ENCODE data around the gene ATP12A. TPM values are rescaled to one million over a fixed set of nuclear protein-coding genes. Genes with fewer than 3 reads are reported as not detected.

The ATP12A gene
- total and polyA plus RNA-seq, 2 of the 8 experiments (the other 6 are each of a cell fraction or from before 2014, with no cell fraction given) = 0.80 to 1.3 TPM

- Histone ChIP-seq H3K27ac (ENCODE audit: low read depth, low read length) (no peak overlapping the region), H3K9ac (replicated peaks in 1 of 4; ENCODE audit: extremely low read depth in 1 of 4, low read depth in 3 of 4, low read length in 3 of 4) (no peak overlapping the region), H2BK12ac (ENCODE audit: low read depth, low read length) (no peak overlapping the region), H4K5ac (ENCODE audit: insufficient read length, low read depth, low read length) (no peak overlapping the region), H3K18ac (ENCODE audit: extremely low read depth, low read length) (no peak overlapping the region), H3K79me2 (ENCODE audit: control insufficient read depth in 1 of 2, insufficient read depth in 2 of 2, low read length in 2 of 2) (no peaks in the 10 kb centered on the region), H3K79me1 (ENCODE audit: low read depth, low read length) (no peaks in the 10 kb centered on the region), H3K4me3 (ENCODE audit: extremely low read depth in 1 of 4, insufficient read depth in 2 of 4, low read depth in 3 of 4, low read length in 4 of 4) (no peak overlapping the region), H2BK15ac (ENCODE audit: low read length) (no peak overlapping the region), H4K8ac (ENCODE audit: extremely low read depth, insufficient read depth, low read length) (no peak overlapping the region), H3K23me2 (ENCODE audit: low read depth, low read length) (no peaks in the 10 kb centered on the region), H3K4me2 (ENCODE audit: insufficient read depth in 1 of 2, low read depth in 2 of 2, low read length in 2 of 2) (no peak overlapping the region), H2BK5ac (ENCODE audit: low read depth, low read length) (no peak overlapping the region), H2AFZ (ENCODE audit: low read length) (no peak overlapping the region), H2BK120ac (replicated peaks; ENCODE audit: low read depth, low read length) (no peak overlapping the region), H3K56ac (replicated peaks; ENCODE audit: insufficient read length, low read depth, low read length) (no peak overlapping the region), H4K20me1 (replicated peaks in 1 of 2; ENCODE audit: control insufficient read depth in 1 of 2, insufficient read depth in 2 of 2, low read length in 2 of 2) (no peaks in the 10 kb centered on the region), H2AK5ac (ENCODE audit: low read depth, low read length) (no peak overlapping the region), H3K23ac (ENCODE audit: insufficient read length) (no peak overlapping the region), H4K91ac (replicated peaks; ENCODE audit: insufficient read length, low read length) (no peak overlapping the region), H3K4me1 (replicated peaks in 1 of 4; ENCODE audit: control insufficient read depth in 3 of 4, insufficient read depth in 4 of 4, low read length in 3 of 4) (peaks cover 7 to 13% (median 10%) of the 10 kb centered on the region in 4 experiments; a peak in 6 of 7 replicates), H3K4ac (replicated peaks; ENCODE audit: insufficient read length, low read depth, low read length) (no peak overlapping the region), H3K14ac (ENCODE audit: insufficient read length) (no peak overlapping the region), H3K36me3 (ENCODE audit: control insufficient read depth in 2 of 4, insufficient read depth in 4 of 4, low read length in 3 of 4) (no peaks in the 10 kb centered on the region), H2BK20ac (ENCODE audit: low read length) (no peak overlapping the region), H3K27me3 (replicated peaks in 1 of 4; ENCODE audit: control insufficient read depth in 3 of 4, extremely low read depth in 1 of 4, insufficient read depth in 3 of 4, low read length in 3 of 4) (no peaks in the 10 kb centered on the region), H3K9me3 (ENCODE audit: insufficient read depth in 2 of 2, low read depth in 1 of 2, low read length in 1 of 2) (no peaks in the 10 kb centered on the region)
- 86% methylated on average over 9 of the region's 10 CpGs; no CpG with 5 or more reads in 1 of the 2 experiments for WGBS, 2 experiments (ENCODE audit: extremely low coverage in 1 of 2, insufficient coverage in 1 of 2, insufficient read length in 1 of 2, insufficient replicate concordance in 2 of 2, low coverage in 1 of 2, low lambda C conversion rate in 2 of 2, missing lambda C conversion rate in 1 of 2)
- TF ChIP-seq HDAC6 (IDR thresholded peaks at IDR 0.05; ENCODE audit: low read depth, low read length) (no peak), ATF3 (IDR thresholded peaks at IDR 0.05; ENCODE audit: insufficient read depth, low read depth, low read length) (no peak), CHD1 (IDR thresholded peaks at IDR 0.05; ENCODE audit: low read depth, low read length) (no peak), EGR1 (IDR thresholded peaks at IDR 0.05; ENCODE audit: borderline replicate concordance, low read depth, low read length) (no peak), SIN3A (conservative IDR thresholded peaks at IDR 0.05 in 1 of 2, IDR thresholded peaks at IDR 0.05 in 1 of 2; ENCODE audit: low read depth in 1 of 2, low read length in 2 of 2) (no peak), POLR2A (IDR thresholded peaks at IDR 0.05; ENCODE audit: control extremely low read depth in 1 of 2, low read depth in 2 of 2, low read length in 2 of 2) (no peak), ASH2L (IDR thresholded peaks at IDR 0.05; ENCODE audit: low read length) (no peak)
- TF ChIP-seq, protein P1, sequence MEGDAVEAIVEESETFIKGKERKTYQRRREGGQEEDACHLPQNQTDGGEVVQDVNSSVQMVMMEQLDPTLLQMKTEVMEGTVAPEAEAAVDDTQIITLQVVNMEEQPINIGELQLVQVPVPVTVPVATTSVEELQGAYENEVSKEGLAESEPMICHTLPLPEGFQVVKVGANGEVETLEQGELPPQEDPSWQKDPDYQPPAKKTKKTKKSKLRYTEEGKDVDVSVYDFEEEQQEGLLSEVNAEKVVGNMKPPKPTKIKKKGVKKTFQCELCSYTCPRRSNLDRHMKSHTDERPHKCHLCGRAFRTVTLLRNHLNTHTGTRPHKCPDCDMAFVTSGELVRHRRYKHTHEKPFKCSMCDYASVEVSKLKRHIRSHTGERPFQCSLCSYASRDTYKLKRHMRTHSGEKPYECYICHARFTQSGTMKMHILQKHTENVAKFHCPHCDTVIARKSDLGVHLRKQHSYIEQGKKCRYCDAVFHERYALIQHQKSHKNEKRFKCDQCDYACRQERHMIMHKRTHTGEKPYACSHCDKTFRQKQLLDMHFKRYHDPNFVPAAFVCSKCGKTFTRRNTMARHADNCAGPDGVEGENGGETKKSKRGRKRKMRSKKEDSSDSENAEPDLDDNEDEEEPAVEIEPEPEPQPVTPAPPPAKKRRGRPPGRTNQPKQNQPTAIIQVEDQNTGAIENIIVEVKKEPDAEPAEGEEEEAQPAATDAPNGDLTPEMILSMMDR (IDR thresholded peaks at IDR 0.05; ENCODE audit: control extremely low read depth in 1 of 3, insufficient read depth in 1 of 3, low read depth in 1 of 3, low read length in 3 of 3) = no peak
- ChIA-PET POLR2A (ENCODE audit: partially characterized antibody) (no interaction called here), CTCF (ENCODE audit: partially characterized antibody) (interaction anchor here (0.7 to 2.2 kb wide), 12 partner anchors 8 to 318 kb away, joined by 3 to 8 read pairs (median 3); no protein-coding TSS in a partner anchor)
- DNase-seq (ENCODE audit: low read depth in 1 of 2, low spot score in 2 of 2) (no peak), FAIRE-seq (no peak)
Measured at GRCh38 chr13:24688111-24688510, 7.9 kb downstream of the ATP12A start.

Data from H1 (cell line).